Transverse colon (tissue), 4 donors: Measurements from ENCODE around the gene ATP13A4. TPM values are rescaled to one million over a fixed set of nuclear protein-coding genes. Genes with fewer than 3 reads are reported as not detected.

Source experiments
- DNase-seq: peaks from one replicate; pipeline ENCODE4 v3.0.0-alpha.2; 2019
- H3K27ac ChIP-seq, 4 donors: fragments of 200-600 bp; sonication (generic); 2 replicates each; pipeline ENCODE4 v1.5.1; 2016 to 2018; ENCODE audit warnings: inconsistent platforms in 4 of 4
- H3K27me3 ChIP-seq: fragments of 200-600 bp; sonication (generic); 2 replicates; pipeline ENCODE4 v1.5.1; 2017; ENCODE audit warnings: inconsistent platforms
- H3K36me3 ChIP-seq, 4 donors: fragments of 200-600 bp; sonication (generic); 2 replicates each; pipeline ENCODE4 v1.5.1; 2017 to 2019; ENCODE audit warnings: inconsistent platforms in 4 of 4
- H3K4me1 ChIP-seq, 4 donors: fragments of 200-600 bp; sonication (generic); 2 replicates each; pipeline ENCODE4 v1.5.1; 2017 to 2020; ENCODE audit warnings: inconsistent platforms in 4 of 4
- H3K4me3 ChIP-seq, 4 donors: fragments of 200-600 bp; sonication (generic); 1 replicate in 1 of 4; 2 replicates in 3 of 4; pipeline versions ENCODE4 v1.5.1 to v1.6.1; 2017 to 2019; ENCODE audit warnings: inconsistent platforms in 4 of 4
- H3K9me3 ChIP-seq, 2 donors: fragments of 200-600 bp; sonication (generic); 2 replicates each; pipeline ENCODE4 v1.5.1; 2017 to 2019; ENCODE audit warnings: inconsistent platforms in 2 of 2
- EP300 ChIP-seq: sonication (generic); formaldehyde crosslinking; IDR thresholded peaks from one replicate; pipeline ENCODE4 v1.6.1; 2017; ENCODE audit warnings: antibody characterized with exemption, low read depth
- POLR2A ChIP-seq: fragments of 450-650 bp; IDR thresholded peaks from one replicate; pipeline ENCODE4 v1.6.1; 2016; ENCODE audit warnings: antibody characterized with exemption, mild to moderate bottlenecking, moderate library complexity
- POLR2AphosphoS5 ChIP-seq, 3 donors: sonication (generic); formaldehyde crosslinking; IDR thresholded peaks; one replicate each; pipeline ENCODE4 v1.6.1; 2016; ENCODE audit warnings: antibody characterized with exemption in 3 of 3
- WGBS, 2 donors: methylation state at CpG; one replicate each; pipeline ENCODE4 v1.1.5; 2018; ENCODE audit warnings: low coverage in 1 of 2; 5-methylcytosine and 5-hydroxymethylcytosine counted together
- in situ Hi-C, 4 donors: fragments of 200-750 bp; cut with MboI; loops; one replicate each; pipeline versions ENCODE4 v1.15.0 to v1.15.1; 2017; ENCODE audit warnings: low sequenced_read_pairs in 3 of 4, low pct_ligation_motif_present in 1 of 4, low pct_unique_long_range_greater_than_20kb in 1 of 4
- intact Hi-C: fragments of 100-400 bp; cut with DNase I; formaldehyde crosslinking; loops from one replicate; pipeline ENCODE4 v1.15.1; 2023; ENCODE audit warnings: low total_unique reads
- total RNA-seq, 4 donors: library from RNA; depleted of rRNA; stranded (reverse); fragments of >200 nt; gene quantifications; one replicate each; pipeline ENCODE4 v1.1.0, GENCODE V29; 2016
- TF ChIP-seq, protein P1 (sequence below), 5 experiments: fragments of 200-600 bp in 3 of 5; fragments of 450-650 bp in 2 of 5; sonication (generic) in 3 of 5; IDR thresholded peaks; 1 replicate in 2 of 5; 2 replicates in 3 of 5; pipeline ENCODE4 v1.5.1; 2016 to 2017; ENCODE audit warnings: antibody characterized with exemption in 5 of 5, inconsistent platforms in 3 of 5, mild to moderate bottlenecking in 2 of 5, moderate library complexity in 1 of 5

Gene ATP13A4
- total RNA-seq, 4 donors from 2014 or later: 5.6 to 13.4 (median 6.9) TPM

DNA sequence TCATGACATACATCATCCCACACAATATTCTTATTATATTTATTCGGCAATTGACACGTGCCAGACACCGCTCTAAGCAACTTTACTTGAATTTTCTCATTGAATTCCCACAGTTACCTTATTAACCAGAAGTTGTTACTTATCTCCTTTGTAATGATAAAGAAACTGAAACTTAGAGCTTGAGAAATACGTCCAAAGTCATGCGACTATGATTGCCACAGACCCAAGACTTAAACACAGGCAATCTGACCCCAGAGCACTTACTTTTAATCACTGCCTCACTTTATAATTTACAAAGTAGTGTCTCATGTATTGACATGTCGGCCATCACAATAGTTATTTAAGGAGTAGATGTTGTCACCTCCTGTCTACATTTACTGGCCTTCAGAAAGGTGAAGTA, 64.7 kb downstream of the ATP13A4 start:
- no peaks in the 10 kb centered on the region for H3K36me3 ChIP-seq
- no peak for DNase-seq
- H3K27me3 ChIP-seq: no peaks in the 10 kb centered on the region
- no peak for TF ChIP-seq POLR2AphosphoS5 (IDR thresholded peaks at IDR 0.05)
- TF ChIP-seq, protein P1, sequence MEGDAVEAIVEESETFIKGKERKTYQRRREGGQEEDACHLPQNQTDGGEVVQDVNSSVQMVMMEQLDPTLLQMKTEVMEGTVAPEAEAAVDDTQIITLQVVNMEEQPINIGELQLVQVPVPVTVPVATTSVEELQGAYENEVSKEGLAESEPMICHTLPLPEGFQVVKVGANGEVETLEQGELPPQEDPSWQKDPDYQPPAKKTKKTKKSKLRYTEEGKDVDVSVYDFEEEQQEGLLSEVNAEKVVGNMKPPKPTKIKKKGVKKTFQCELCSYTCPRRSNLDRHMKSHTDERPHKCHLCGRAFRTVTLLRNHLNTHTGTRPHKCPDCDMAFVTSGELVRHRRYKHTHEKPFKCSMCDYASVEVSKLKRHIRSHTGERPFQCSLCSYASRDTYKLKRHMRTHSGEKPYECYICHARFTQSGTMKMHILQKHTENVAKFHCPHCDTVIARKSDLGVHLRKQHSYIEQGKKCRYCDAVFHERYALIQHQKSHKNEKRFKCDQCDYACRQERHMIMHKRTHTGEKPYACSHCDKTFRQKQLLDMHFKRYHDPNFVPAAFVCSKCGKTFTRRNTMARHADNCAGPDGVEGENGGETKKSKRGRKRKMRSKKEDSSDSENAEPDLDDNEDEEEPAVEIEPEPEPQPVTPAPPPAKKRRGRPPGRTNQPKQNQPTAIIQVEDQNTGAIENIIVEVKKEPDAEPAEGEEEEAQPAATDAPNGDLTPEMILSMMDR (IDR thresholded peaks at IDR 0.05): no peak
- no peak for TF ChIP-seq EP300
- TF ChIP-seq POLR2A: no peak
- no peak overlapping the region for H3K4me3 ChIP-seq
- H3K27ac ChIP-seq: no peak overlapping the region
- intact Hi-C loops (no loop called here), in situ Hi-C loops (no loop called here)
- 86 to 93% methylated on average over 6 of the region's 6 CpGs for WGBS, 2 donors
- peaks cover 0 to 12% (median 3%) of the 10 kb centered on the region in 4 donors for H3K4me1 ChIP-seq
- H3K9me3 ChIP-seq: no peaks in the 10 kb centered on the region

GRCh38 chr3:193488741-193489140, 66.0 kb downstream of the ATP13A4 start:
- H3K4me1 ChIP-seq: peaks cover 0 to 12% (median 3%) of the 10 kb centered on the region in 4 donors
- TF ChIP-seq EP300: no peak
- TF ChIP-seq POLR2A: no peak
- TF ChIP-seq, protein P1 (IDR thresholded peaks at IDR 0.05): no peak
- TF ChIP-seq POLR2AphosphoS5 (IDR thresholded peaks at IDR 0.05): no peak
- H3K27ac ChIP-seq: no peak overlapping the region
- in situ Hi-C loops (no loop called here), intact Hi-C loops (no loop called here)
- H3K9me3 ChIP-seq: no peaks in the 10 kb centered on the region
- no peak overlapping the region for H3K4me3 ChIP-seq
- 89 to 91% methylated on average over 3 to 5 of the region's 5 CpGs for WGBS, 2 donors
- DNase-seq: no peak
- H3K36me3 ChIP-seq: no peaks in the 10 kb centered on the region
- no peaks in the 10 kb centered on the region for H3K27me3 ChIP-seq

DNA sequence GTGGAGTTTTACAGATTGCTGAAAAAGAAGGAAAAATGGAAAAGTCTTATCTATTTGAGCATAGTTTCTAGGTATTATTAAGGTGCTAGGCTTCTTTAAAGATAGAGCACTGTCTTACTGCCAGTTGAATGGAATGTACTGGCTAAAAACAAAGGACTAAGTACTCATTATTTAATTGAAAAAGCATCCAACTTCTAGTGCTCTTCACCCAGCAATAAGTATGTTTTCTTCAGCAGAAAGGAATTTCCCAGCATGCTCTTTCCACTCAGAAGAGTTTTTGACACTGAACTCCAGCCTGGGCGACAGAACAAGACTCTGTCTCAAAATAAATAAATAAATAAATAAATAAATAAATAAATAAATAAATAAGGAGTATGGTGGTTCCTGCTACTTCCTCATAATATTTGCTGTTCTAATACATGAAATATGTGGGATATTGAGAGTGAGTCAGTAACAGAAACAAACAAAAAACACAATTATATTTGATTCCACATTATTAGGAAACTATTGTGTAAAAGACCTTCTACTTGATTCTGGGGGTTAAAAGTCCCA, 70.6 kb downstream of the ATP13A4 start:
- no peak overlapping the region for H3K27ac ChIP-seq
- no peak overlapping the region for H3K4me3 ChIP-seq
- no peaks in the 10 kb centered on the region for H3K36me3 ChIP-seq
- in situ Hi-C loops: no loop called here
- no peaks in the 10 kb centered on the region for H3K4me1 ChIP-seq
- 25% methylated on average over 1 of the region's 1 CpG for WGBS, 2 donors
- intact Hi-C loops: no loop called here
- no peaks in the 10 kb centered on the region for H3K27me3 ChIP-seq
- no peaks in the 10 kb centered on the region for H3K9me3 ChIP-seq
- TF ChIP-seq EP300: no peak
- no peak for DNase-seq

DNA sequence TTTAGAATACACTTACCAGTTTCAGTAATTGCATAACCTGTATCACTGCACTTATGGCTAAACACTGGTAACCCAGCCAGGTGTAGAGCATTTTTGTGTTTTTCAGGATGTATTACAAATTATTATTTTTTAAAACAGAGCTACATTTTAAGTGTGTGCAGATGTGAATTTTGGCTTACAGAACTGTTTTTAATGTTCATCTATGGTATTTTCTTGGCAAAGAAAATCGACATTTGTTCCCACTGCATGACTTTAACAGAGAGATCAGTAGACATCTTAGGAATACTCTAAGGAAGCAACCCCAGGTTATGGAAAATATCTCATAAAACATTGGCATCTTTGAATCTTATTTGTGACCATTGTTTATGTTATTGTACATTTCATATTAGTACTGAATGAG, 73.3 kb downstream of the ATP13A4 start:
- DNase-seq: no peak
- TF ChIP-seq POLR2A: no peak
- TF ChIP-seq POLR2AphosphoS5 (IDR thresholded peaks at IDR 0.05): no peak
- TF ChIP-seq, protein P1 (IDR thresholded peaks at IDR 0.05): no peak
- no peak for TF ChIP-seq EP300
- in situ Hi-C loops (no loop called here), intact Hi-C loops (no loop called here)
- Histone ChIP-seq H3K4me1 (peaks cover 0 to 3% (median 0%) of the 10 kb centered on the region in 4 donors), H3K9me3 (no peaks in the 10 kb centered on the region), H3K27me3 (no peaks in the 10 kb centered on the region), H3K36me3 (no peaks in the 10 kb centered on the region), H3K4me3 (no peak overlapping the region), H3K27ac (no peak overlapping the region)
- WGBS, 2 donors: 0 to 31% methylated on average over 1 of the region's 1 CpG

GRCh38 chr3:193474446-193474845, 80.2 kb downstream of the ATP13A4 start:
- 91 to 94% methylated on average over 3 to 4 of the region's 4 CpGs for WGBS, 2 donors
- Histone ChIP-seq H3K4me3 (no peak overlapping the region), H3K9me3 (no peaks in the 10 kb centered on the region), H3K4me1 (peaks cover 0 to 3% (median 0%) of the 10 kb centered on the region in 4 donors), H3K27me3 (no peaks in the 10 kb centered on the region), H3K27ac (no peak overlapping the region), H3K36me3 (no peaks in the 10 kb centered on the region)
- TF ChIP-seq POLR2A (no peak), EP300 (no peak), POLR2AphosphoS5 (IDR thresholded peaks at IDR 0.05) (no peak)
- TF ChIP-seq, protein P1 (IDR thresholded peaks at IDR 0.05): no peak
- DNase-seq: no peak
- in situ Hi-C loops (loop anchor here in 1 of 4 donors (25.0 kb wide), 2 partner anchors 88 to 662 kb away; partner anchors contain the start of gene ATP13A4), intact Hi-C loops (no loop called here)
